ENCODE measurements around the gene RIPOR2. TPM values are rescaled to one million over a fixed set of nuclear protein-coding genes. Genes with fewer than 3 reads are reported as not detected.

RIPOR2 gene
- total and polyA plus RNA-seq, 2 experiments from 2014 or later = 9.5 to 22.5 TPM

- TF ChIP-seq EZH2phosphoT487 (IDR thresholded peaks at IDR 0.05; ENCODE audit: unreplicated experiment) = no peak
- H3K4me2 ChIP-seq = no peak overlapping the region
- no peak overlapping the region for H2AFZ ChIP-seq
- H3K4me3 ChIP-seq = no peak overlapping the region
- H3K4me1 Mint-ChIP-seq = no peaks in the 10 kb centered on the region; the same call in 1 of the 3 replicates
- H3K27me3 ChIP-seq (ENCODE audit: insufficient read depth) = no peaks in the 10 kb centered on the region
- DNase-seq (ENCODE audit: low spot score) (no peak), ATAC-seq (no peak)
- H3K27ac ChIP-seq (ENCODE audit: low read depth) = no peak overlapping the region
- H3F3A ChIP-seq (replicated peaks; ENCODE audit: low read depth) = no peaks in the 10 kb centered on the region
- H3K27ac Mint-ChIP-seq = no peak overlapping the region
- H3K27me3 Mint-ChIP-seq (ENCODE audit: insufficient read depth, low read depth, poor library complexity) = no peaks in the 10 kb centered on the region
- H3K9me2 ChIP-seq (ENCODE audit: insufficient read depth) = peaks cover 6% of the 10 kb centered on the region; the same call in 1 of the 2 replicates
- H3K4me1 ChIP-seq (ENCODE audit: insufficient read depth) = no peaks in the 10 kb centered on the region
- no peaks in the 10 kb centered on the region for H4K20me1 ChIP-seq (replicated peaks; ENCODE audit: insufficient read depth)
- H3K36me3 ChIP-seq (ENCODE audit: insufficient read depth) = 0 out of 2 replicates have a peak, but pooled peaks cover 5% of the 10 kb centered on the region
- H3K4me3 Mint-ChIP-seq = no peak overlapping the region
- H3K79me2 ChIP-seq (replicated peaks; ENCODE audit: insufficient read depth) = no peaks in the 10 kb centered on the region
- no peaks in the 10 kb centered on the region for H3K9me3 Mint-ChIP-seq
- H3K36me3 Mint-ChIP-seq (ENCODE audit: low read depth) = peaks cover 18% of the 10 kb centered on the region
These were observed 97.7 kb downstream of the RIPOR2 start for GRCh38 chr6:24838081-24838480.

- no peaks in the 10 kb centered on the region for H3K9me3 Mint-ChIP-seq
- H3K9me2 ChIP-seq (ENCODE audit: insufficient read depth) = peaks cover 6% of the 10 kb centered on the region; the same call in 1 of the 2 replicates
- H3K27ac Mint-ChIP-seq = no peak overlapping the region
- no peak overlapping the region for H3K4me3 Mint-ChIP-seq
- H3K27me3 ChIP-seq (ENCODE audit: insufficient read depth) = no peaks in the 10 kb centered on the region
- H2AFZ ChIP-seq = no peak overlapping the region
- no peaks in the 10 kb centered on the region; the same call in 1 of the 2 replicates for H3K4me1 ChIP-seq (ENCODE audit: insufficient read depth)
- no peaks in the 10 kb centered on the region for H3K79me2 ChIP-seq (replicated peaks; ENCODE audit: insufficient read depth)
- H3K4me1 Mint-ChIP-seq = peaks cover 9% of the 10 kb centered on the region
- no peaks in the 10 kb centered on the region for H3K36me3 ChIP-seq (ENCODE audit: insufficient read depth)
- H3K4me3 ChIP-seq = no peak overlapping the region
- H3K27me3 Mint-ChIP-seq (ENCODE audit: insufficient read depth, low read depth, poor library complexity) = no peaks in the 10 kb centered on the region
- H4K20me1 ChIP-seq (replicated peaks; ENCODE audit: insufficient read depth) = no peaks in the 10 kb centered on the region
- 0 out of 2 replicates have a peak, but pooled peaks cover 5% of the 10 kb centered on the region for H3F3A ChIP-seq (replicated peaks; ENCODE audit: low read depth)
- H3K4me2 ChIP-seq = no peak overlapping the region
- DNase-seq (ENCODE audit: low spot score) (no peak), ATAC-seq (no peak)
- H3K27ac ChIP-seq (ENCODE audit: low read depth) = no peak overlapping the region
- H3K36me3 Mint-ChIP-seq (ENCODE audit: low read depth) = peaks cover 13% of the 10 kb centered on the region
- TF ChIP-seq, protein P1, sequence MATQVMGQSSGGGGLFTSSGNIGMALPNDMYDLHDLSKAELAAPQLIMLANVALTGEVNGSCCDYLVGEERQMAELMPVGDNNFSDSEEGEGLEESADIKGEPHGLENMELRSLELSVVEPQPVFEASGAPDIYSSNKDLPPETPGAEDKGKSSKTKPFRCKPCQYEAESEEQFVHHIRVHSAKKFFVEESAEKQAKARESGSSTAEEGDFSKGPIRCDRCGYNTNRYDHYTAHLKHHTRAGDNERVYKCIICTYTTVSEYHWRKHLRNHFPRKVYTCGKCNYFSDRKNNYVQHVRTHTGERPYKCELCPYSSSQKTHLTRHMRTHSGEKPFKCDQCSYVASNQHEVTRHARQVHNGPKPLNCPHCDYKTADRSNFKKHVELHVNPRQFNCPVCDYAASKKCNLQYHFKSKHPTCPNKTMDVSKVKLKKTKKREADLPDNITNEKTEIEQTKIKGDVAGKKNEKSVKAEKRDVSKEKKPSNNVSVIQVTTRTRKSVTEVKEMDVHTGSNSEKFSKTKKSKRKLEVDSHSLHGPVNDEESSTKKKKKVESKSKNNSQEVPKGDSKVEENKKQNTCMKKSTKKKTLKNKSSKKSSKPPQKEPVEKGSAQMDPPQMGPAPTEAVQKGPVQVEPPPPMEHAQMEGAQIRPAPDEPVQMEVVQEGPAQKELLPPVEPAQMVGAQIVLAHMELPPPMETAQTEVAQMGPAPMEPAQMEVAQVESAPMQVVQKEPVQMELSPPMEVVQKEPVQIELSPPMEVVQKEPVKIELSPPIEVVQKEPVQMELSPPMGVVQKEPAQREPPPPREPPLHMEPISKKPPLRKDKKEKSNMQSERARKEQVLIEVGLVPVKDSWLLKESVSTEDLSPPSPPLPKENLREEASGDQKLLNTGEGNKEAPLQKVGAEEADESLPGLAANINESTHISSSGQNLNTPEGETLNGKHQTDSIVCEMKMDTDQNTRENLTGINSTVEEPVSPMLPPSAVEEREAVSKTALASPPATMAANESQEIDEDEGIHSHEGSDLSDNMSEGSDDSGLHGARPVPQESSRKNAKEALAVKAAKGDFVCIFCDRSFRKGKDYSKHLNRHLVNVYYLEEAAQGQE (IDR thresholded peaks at IDR 0.05; ENCODE audit: unreplicated experiment) = no peak
- TF ChIP-seq CREB1 (CRISPR knock-in tag; IDR thresholded peaks at IDR 0.05; ENCODE audit: low read depth) (no peak), CTCF (conservative IDR thresholded peaks at IDR 0.05; ENCODE audit: low read depth in 2 of 2) (no peak), ETS1 (IDR thresholded peaks at IDR 0.05) (no peak), NANOG (IDR thresholded peaks at IDR 0.05; ENCODE audit: borderline replicate concordance) (no peak), ZNF331 (CRISPR knock-in tag; IDR thresholded peaks at IDR 0.05; ENCODE audit: low read depth) (no peak), EZH2phosphoT487 (IDR thresholded peaks at IDR 0.05; ENCODE audit: unreplicated experiment) (no peak), JUNB (IDR thresholded peaks at IDR 0.05; ENCODE audit: unreplicated experiment) (no peak)
- TF ChIP-seq, protein P2, sequence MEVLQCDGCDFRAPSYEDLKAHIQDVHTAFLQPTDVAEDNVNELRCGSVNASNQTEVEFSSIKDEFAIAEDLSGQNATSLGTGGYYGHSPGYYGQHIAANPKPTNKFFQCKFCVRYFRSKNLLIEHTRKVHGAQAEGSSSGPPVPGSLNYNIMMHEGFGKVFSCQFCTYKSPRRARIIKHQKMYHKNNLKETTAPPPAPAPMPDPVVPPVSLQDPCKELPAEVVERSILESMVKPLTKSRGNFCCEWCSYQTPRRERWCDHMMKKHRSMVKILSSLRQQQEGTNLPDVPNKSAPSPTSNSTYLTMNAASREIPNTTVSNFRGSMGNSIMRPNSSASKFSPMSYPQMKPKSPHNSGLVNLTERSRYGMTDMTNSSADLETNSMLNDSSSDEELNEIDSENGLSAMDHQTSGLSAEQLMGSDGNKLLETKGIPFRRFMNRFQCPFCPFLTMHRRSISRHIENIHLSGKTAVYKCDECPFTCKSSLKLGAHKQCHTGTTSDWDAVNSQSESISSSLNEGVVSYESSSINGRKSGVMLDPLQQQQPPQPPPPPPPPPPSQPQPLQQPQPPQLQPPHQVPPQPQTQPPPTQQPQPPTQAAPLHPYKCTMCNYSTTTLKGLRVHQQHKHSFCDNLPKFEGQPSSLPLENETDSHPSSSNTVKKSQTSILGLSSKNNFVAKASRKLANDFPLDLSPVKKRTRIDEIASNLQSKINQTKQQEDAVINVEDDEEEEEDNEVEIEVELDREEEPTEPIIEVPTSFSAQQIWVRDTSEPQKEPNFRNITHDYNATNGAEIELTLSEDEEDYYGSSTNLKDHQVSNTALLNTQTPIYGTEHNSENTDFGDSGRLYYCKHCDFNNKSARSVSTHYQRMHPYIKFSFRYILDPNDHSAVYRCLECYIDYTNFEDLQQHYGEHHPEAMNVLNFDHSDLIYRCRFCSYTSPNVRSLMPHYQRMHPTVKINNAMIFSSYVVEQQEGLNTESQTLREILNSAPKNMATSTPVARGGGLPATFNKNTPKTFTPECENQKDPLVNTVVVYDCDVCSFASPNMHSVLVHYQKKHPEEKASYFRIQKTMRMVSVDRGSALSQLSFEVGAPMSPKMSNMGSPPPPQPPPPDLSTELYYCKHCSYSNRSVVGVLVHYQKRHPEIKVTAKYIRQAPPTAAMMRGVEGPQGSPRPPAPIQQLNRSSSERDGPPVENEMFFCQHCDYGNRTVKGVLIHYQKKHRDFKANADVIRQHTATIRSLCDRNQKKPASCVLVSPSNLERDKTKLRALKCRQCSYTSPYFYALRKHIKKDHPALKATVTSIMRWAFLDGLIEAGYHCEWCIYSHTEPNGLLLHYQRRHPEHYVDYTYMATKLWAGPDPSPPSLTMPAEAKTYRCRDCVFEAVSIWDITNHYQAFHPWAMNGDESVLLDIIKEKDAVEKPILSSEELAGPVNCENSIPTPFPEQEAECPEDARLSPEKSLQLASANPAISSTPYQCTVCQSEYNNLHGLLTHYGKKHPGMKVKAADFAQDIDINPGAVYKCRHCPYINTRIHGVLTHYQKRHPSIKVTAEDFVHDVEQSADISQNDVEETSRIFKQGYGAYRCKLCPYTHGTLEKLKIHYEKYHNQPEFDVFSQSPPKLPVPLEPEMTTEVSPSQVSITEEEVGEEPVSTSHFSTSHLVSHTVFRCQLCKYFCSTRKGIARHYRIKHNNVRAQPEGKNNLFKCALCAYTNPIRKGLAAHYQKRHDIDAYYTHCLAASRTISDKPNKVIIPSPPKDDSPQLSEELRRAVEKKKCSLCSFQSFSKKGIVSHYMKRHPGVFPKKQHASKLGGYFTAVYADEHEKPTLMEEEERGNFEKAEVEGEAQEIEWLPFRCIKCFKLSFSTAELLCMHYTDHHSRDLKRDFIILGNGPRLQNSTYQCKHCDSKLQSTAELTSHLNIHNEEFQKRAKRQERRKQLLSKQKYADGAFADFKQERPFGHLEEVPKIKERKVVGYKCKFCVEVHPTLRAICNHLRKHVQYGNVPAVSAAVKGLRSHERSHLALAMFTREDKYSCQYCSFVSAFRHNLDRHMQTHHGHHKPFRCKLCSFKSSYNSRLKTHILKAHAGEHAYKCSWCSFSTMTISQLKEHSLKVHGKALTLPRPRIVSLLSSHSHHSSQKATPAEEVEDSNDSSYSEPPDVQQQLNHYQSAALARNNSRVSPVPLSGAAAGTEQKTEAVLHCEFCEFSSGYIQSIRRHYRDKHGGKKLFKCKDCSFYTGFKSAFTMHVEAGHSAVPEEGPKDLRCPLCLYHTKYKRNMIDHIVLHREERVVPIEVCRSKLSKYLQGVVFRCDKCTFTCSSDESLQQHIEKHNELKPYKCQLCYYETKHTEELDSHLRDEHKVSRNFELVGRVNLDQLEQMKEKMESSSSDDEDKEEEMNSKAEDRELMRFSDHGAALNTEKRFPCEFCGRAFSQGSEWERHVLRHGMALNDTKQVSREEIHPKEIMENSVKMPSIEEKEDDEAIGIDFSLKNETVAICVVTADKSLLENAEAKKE (CRISPR knock-in tag; IDR thresholded peaks at IDR 0.05) = no peak
These were observed 99.7 kb downstream of the RIPOR2 start for GRCh38 chr6:24836109-24836508.

All from GM23338 (cell line).